Measurements from ENCODE around the gene DVL3. TPM values are rescaled to one million over a fixed set of nuclear protein-coding genes. Genes with fewer than 3 reads are reported as not detected.
"Not testable (repeated sequence)": the region's sequence is repeated elsewhere in the genome, so short reads cannot be mapped to it uniquely, and the experiment has no call there.

The DVL3 gene
- total RNA-seq (ENCODE audit: unreplicated experiment): 103 TPM
- long read RNA-seq, full-length matches to known transcripts: 4 of 9 reads
- long read RNA-seq, partial matches to known transcripts: 2 of 9 reads
- long read RNA-seq, other reads (novel, unspliced or antisense): 3 of 9 reads

GRCh38 chr3:184154885-184155643 is at the start of gene DVL3:
Gene DVL3, plus strand, starts transcription at chr3:184155377. Its CDS starts 259 bp downstream, at chr3:184155636.
- Mint-ChIP-seq H3K9me3 (ENCODE audit: unreplicated experiment) (no peaks in the 10 kb centered on the region), H3K27ac (ENCODE audit: unreplicated experiment) (peak within 1 kb of the TSS; percentile 88), H3K4me3 (ENCODE audit: unreplicated experiment) (peak within 1 kb of the TSS; percentile 97), H3K27me3 (ENCODE audit: unreplicated experiment) (peaks cover 9% of the 10 kb centered on the region), H3K36me3 (ENCODE audit: low read depth, unreplicated experiment) (peaks cover under 1% of the 10 kb centered on the region), H3K4me1 (ENCODE audit: unreplicated experiment) (peaks cover 32% of the 10 kb centered on the region)
- TF ChIP-seq CTCF (IDR thresholded peaks at IDR 0.05; ENCODE audit: unreplicated experiment): no peak
- peak; percentile 63 for DNase-seq (ENCODE audit: low spot score)

- H3K9me3 Mint-ChIP-seq (ENCODE audit: unreplicated experiment): no peaks in the 10 kb centered on the region
- no peak for DNase-seq (ENCODE audit: low spot score)
- H3K4me1 Mint-ChIP-seq (ENCODE audit: unreplicated experiment): no peaks in the 10 kb centered on the region
- TF ChIP-seq CTCF (IDR thresholded peaks at IDR 0.05; ENCODE audit: unreplicated experiment): no peak
- no peak overlapping the region for H3K4me3 Mint-ChIP-seq (ENCODE audit: unreplicated experiment)
- H3K27ac Mint-ChIP-seq (ENCODE audit: unreplicated experiment): no peak overlapping the region
- no peaks in the 10 kb centered on the region for H3K36me3 Mint-ChIP-seq (ENCODE audit: low read depth, unreplicated experiment)
- peaks cover 1% of the 10 kb centered on the region for H3K27me3 Mint-ChIP-seq (ENCODE audit: unreplicated experiment)
Measured at GRCh38 chr3:184110316-184110725, 44.9 kb upstream of the DVL3 start.

GRCh38 chr3:184116017-184116416 is 39.2 kb upstream of the DVL3 start:
- TF ChIP-seq CTCF (IDR thresholded peaks at IDR 0.05; ENCODE audit: unreplicated experiment): no peak

GRCh38 chr3:184117636-184118035 is 37.5 kb upstream of the DVL3 start:
- H3K9me3 Mint-ChIP-seq (ENCODE audit: unreplicated experiment): no peaks in the 10 kb centered on the region
- H3K4me3 Mint-ChIP-seq (ENCODE audit: unreplicated experiment): no peak overlapping the region
- H3K27ac Mint-ChIP-seq (ENCODE audit: unreplicated experiment): no peak overlapping the region
- no peak for DNase-seq (ENCODE audit: low spot score)
- no peaks in the 10 kb centered on the region for H3K36me3 Mint-ChIP-seq (ENCODE audit: low read depth, unreplicated experiment)
- peaks cover 4% of the 10 kb centered on the region for H3K27me3 Mint-ChIP-seq (ENCODE audit: unreplicated experiment)
- H3K4me1 Mint-ChIP-seq (ENCODE audit: unreplicated experiment): no peaks in the 10 kb centered on the region
- no peak for TF ChIP-seq CTCF (IDR thresholded peaks at IDR 0.05; ENCODE audit: unreplicated experiment)

More at GRCh38 chr3:184116017-184116416, 39.2 kb upstream of the DVL3 start:
- DNase-seq (ENCODE audit: low spot score): no peak
- Mint-ChIP-seq H3K27ac (ENCODE audit: unreplicated experiment) (no peak overlapping the region), H3K4me1 (ENCODE audit: unreplicated experiment) (no peaks in the 10 kb centered on the region), H3K4me3 (ENCODE audit: unreplicated experiment) (no peak overlapping the region), H3K27me3 (ENCODE audit: unreplicated experiment) (peaks cover 4% of the 10 kb centered on the region), H3K36me3 (ENCODE audit: low read depth, unreplicated experiment) (no peaks in the 10 kb centered on the region), H3K9me3 (ENCODE audit: unreplicated experiment) (no peaks in the 10 kb centered on the region)

- not testable (repeated sequence) for H3K4me3 Mint-ChIP-seq (ENCODE audit: unreplicated experiment); H3K36me3 Mint-ChIP-seq (ENCODE audit: low read depth, unreplicated experiment); H3K27ac Mint-ChIP-seq (ENCODE audit: unreplicated experiment); H3K4me1 Mint-ChIP-seq (ENCODE audit: unreplicated experiment); H3K9me3 Mint-ChIP-seq (ENCODE audit: unreplicated experiment); H3K27me3 Mint-ChIP-seq (ENCODE audit: unreplicated experiment); DNase-seq (ENCODE audit: low spot score)
Measured at GRCh38 chr3:184121031-184121430, 34.1 kb upstream of the DVL3 start.
